Pancreas (tissue), 10 donors: ENCODE results near the gene CPT1A. TPM values are rescaled to one million over a fixed set of nuclear protein-coding genes. Genes with fewer than 3 reads are reported as not detected.
"Not testable (repeated sequence)": the region's sequence is repeated elsewhere in the genome, so short reads cannot be mapped to it uniquely, and the experiment has no call there.

ENCODE experiments used
- ATAC-seq, 4 donors: fragments of 200-7000 bp; cut with Tn5 transposase; one replicate each; pipeline versions ENCODE4 v1.8.0 to v1.9.1; 2020; ENCODE audit warnings: mild to moderate bottlenecking in 4 of 4, moderate library complexity in 4 of 4
- DNase-seq, 6 donors: peaks; one replicate each; pipeline ENCODE4 v3.0.0-alpha.2; 2020
- FAIRE-seq: peaks from 2 replicates; lab custom pipeline; 2012; peaks lifted over from hg19 to GRCh38; lab: Jason Lieb, UNC
- H3K27ac ChIP-seq, 4 donors: fragments of 200-600 bp; sonication (generic); 1 replicate in 3 of 4; 2 replicates in 1 of 4; pipeline versions ENCODE4 v1.5.0 to v1.8.0; 2020
- H3K27me3 ChIP-seq, 4 donors: fragments of 200-600 bp; one replicate each; pipeline ENCODE4 v1.8.0; 2021
- H3K36me3 ChIP-seq, 3 donors: fragments of 200-600 bp; sonication (generic) in 1 of 3; one replicate each; pipeline versions ENCODE4 v1.5.0 to v1.8.0; 2020 to 2021
- H3K4me1 ChIP-seq, 3 donors: fragments of 200-600 bp; one replicate each; pipeline ENCODE4 v1.8.0; 2021
- H3K4me3 ChIP-seq, 4 donors: fragments of 200-600 bp; sonication (generic) in 2 of 4; one replicate each; pipeline versions ENCODE4 v1.5.0 to v1.8.0; 2020 to 2021
- H3K9me3 ChIP-seq, 4 donors: fragments of 200-600 bp; one replicate each; pipeline ENCODE4 v1.8.0; 2021
- WGBS, 2 donors: extraction: QIAGEN DNeasy Blood & Tissue Kit; methylation state at CpG; one replicate each; pipeline ENCODE4 v1.1.7; 2013; 5-methylcytosine and 5-hydroxymethylcytosine counted together
- intact Hi-C, 3 donors: fragments of 100-400 bp; cut with DNase I; formaldehyde crosslinking; loops; one replicate each; pipeline versions ENCODE4 v1.11.1 to v1.14.2; 2022
- polyA plus RNA-seq, 2 donors: library from polyadenylated mRNA; stranded (reverse); fragments of 200-250 nt; gene quantifications; one replicate each; pipeline ENCODE4 v1.2.3, GENCODE V29; 2013
- total RNA-seq, 6 donors: library from RNA; stranded (reverse); fragmentation: NEBNext Ultra II Directional in 4 of 6; extraction: Animal tissue kit (Norgen Biotek cat#: 25700) in 4 of 6; gene quantifications; one replicate each; pipeline versions ENCODE4 v1.2.1 to v1.2.4, GENCODE V29; 2021 to 2023
- TF ChIP-seq, protein P1 (sequence below), 4 donors: fragments of 200-600 bp; sonication (generic) in 3 of 4; IDR thresholded peaks; one replicate each; pipeline versions ENCODE4 v1.5.0 to v1.8.0; 2021; ENCODE audit warnings: antibody characterized with exemption in 4 of 4
- donor health status: healthy with polysubstance abuse.
- donor health status: DM: no; HTN: no; CAD: no; lungs with moderate emphysema.
- donor health status: DM: no; HTN: no; CAD: no.
- donor health status: control.
- donor health status: control.
- donor health status: Bipolar disorder and iron deficiency.
- donor health status: DM: yes; HTN: yes; CAD: no.
- donor health status: DM: no; HTN: no; CAD: no.
- donor health status: DM: no; HTN: no; CAD: no.
- donor health status: DM: yes; HTN: yes; CAD: no.

The CPT1A gene
- total and polyA plus RNA-seq, 8 donors = 9.5 to 33.7 (median 20.5) TPM

DNA sequence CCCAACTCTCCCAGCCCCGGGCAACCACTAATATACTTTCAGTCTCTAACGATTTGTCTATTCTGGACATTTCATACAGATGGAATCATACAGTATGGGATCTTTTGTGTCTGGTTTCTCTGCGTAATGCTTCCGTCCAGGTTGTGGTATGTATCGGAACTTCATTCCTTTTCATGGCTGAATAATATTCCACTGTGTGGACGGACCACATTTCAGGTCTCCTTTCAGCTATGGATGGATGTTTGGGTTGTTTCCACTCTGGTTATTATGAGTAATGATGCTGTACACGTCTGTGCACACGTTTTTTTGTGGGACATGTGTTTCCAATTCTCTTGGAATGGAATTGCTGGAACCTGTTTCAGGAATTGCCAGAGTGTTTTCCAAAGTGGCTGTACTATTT, 17.4 kb upstream of the CPT1A start:
- TF ChIP-seq, protein P1, sequence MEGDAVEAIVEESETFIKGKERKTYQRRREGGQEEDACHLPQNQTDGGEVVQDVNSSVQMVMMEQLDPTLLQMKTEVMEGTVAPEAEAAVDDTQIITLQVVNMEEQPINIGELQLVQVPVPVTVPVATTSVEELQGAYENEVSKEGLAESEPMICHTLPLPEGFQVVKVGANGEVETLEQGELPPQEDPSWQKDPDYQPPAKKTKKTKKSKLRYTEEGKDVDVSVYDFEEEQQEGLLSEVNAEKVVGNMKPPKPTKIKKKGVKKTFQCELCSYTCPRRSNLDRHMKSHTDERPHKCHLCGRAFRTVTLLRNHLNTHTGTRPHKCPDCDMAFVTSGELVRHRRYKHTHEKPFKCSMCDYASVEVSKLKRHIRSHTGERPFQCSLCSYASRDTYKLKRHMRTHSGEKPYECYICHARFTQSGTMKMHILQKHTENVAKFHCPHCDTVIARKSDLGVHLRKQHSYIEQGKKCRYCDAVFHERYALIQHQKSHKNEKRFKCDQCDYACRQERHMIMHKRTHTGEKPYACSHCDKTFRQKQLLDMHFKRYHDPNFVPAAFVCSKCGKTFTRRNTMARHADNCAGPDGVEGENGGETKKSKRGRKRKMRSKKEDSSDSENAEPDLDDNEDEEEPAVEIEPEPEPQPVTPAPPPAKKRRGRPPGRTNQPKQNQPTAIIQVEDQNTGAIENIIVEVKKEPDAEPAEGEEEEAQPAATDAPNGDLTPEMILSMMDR (IDR thresholded peaks at IDR 0.05) = no peak
- Histone ChIP-seq H3K27ac (no peak overlapping the region), H3K9me3 (no peaks in the 10 kb centered on the region), H3K4me1 (no peaks in the 10 kb centered on the region), H3K27me3 (no peaks in the 10 kb centered on the region), H3K36me3 (no peaks in the 10 kb centered on the region), H3K4me3 (no peak overlapping the region)
- no peak for FAIRE-seq
- 76 to 79% methylated on average over 8 of the region's 8 CpGs for WGBS, 2 donors
- intact Hi-C loops = no loop called here
- no peak for DNase-seq
- no peak for ATAC-seq

DNA sequence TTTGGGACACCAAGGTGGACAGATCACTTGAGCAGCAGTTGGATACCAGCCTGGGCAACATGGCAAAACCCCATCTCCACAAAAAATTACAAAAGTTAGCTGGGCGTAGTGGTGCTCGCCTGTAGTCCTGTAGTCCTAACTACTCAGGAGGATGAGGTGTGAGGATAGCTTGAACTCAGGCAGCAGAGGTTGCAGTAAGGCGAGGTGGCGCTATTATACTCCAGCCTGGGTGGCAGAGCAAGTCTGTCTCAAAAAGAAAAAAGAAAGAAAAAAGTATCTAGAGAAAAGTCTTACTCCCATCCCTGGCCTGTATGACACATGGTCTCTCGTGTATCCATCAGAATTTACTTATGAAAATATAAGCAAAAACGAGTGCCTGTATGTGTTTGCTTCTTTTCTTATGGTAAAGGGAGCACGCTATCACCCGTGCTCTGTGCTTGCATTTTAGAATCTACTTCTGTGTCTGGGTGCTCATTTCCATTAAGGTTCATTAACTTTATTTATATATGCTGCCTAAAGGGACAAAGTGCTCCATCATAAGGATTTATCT, 15.4 kb upstream of the CPT1A start:
- no peak for FAIRE-seq
- H3K36me3 ChIP-seq = no peaks in the 10 kb centered on the region
- intact Hi-C loops = no loop called here

DNA sequence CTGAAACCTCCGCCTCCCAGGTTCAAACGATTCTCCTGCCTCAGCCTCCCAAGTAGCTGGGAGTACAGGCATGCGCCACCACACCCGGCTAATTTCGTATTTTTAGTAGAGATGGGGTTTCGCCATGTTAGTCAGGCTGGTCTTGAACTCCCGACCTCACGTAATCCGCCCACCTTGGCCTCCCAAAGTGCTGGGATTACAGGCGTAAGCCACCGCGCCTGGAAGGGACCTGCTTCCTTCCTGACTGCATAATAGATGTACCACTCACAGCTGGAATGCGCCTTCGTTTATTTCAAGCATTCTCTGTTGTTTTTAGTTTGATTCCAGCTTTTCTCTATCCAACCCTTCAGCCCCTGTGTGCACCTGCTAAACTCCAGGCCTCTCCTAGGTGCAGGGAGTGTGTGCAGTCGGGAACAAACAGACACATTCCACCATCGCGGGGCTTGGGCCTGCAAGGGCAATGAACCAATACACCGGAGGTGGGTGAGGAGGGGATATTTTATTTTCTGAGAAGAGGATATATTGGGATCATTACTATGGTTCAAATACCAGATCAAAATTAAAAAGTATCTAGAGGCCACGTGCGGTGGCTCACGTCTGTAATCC, 14.8 kb upstream of the CPT1A start:
- H3K27ac ChIP-seq, H3K9me3 ChIP-seq, DNase-seq, ATAC-seq, FAIRE-seq, H3K27me3 ChIP-seq, H3K36me3 ChIP-seq, H3K4me1 ChIP-seq, H3K4me3 ChIP-seq, intact Hi-C loops: not testable (repeated sequence)
- WGBS, 2 donors = 91 to 92% methylated on average over 21 of the region's 21 CpGs

More for the DNA sequence above, 15.4 kb upstream of the CPT1A start:
- no peak for ATAC-seq
- Histone ChIP-seq H3K4me1 (no peaks in the 10 kb centered on the region), H3K27me3 (no peaks in the 10 kb centered on the region), H3K9me3 (no peaks in the 10 kb centered on the region), H3K27ac (no peak overlapping the region), H3K4me3 (no peak overlapping the region)
- TF ChIP-seq, protein P1 (IDR thresholded peaks at IDR 0.05) = no peak
- no peak for DNase-seq
- 82 to 85% methylated on average over 8 of the region's 8 CpGs for whole genome bisulfite sequencing, 2 donors

DNA sequence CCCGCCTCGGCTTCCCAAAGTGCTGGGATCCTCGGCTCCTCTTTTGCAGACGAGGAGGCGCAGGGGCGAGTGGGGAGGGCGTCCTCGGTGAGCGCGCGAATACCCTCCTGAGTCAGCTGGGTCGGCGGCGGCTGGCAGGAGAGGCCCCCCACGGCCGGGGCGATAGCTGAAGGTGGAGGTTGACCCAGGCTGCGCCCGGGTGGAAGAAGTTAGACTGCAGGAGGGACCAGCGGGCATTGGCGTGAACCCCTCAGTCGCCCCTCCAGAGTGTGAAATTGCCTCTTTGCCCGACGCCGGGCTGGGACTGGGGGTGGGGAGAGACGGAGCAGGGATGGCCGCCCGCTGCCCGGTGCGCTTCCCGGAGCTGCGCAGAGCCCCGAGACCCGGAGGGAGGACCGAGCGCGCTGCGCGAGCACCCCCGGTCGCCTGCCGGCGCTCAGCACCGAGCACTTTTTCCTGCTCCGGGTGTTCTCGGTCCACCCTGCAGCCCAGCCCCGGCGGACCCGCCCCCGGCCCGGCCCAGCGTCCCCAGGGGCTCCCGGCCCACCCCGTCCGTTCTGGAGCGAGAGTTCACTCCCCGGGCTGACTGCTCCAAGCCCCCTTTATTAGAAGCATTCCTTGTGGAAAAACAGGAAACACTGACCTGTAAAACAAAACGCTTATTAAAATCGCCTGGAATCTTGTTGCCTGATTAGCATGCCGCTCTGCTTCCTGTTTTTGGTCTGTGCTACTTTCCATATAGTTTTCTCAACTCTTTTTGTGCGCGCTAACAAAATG, 13.7 kb upstream of the CPT1A start:
- Histone ChIP-seq H3K9me3 (no peaks in the 10 kb centered on the region), H3K27me3 (no peaks in the 10 kb centered on the region), H3K36me3 (no peaks in the 10 kb centered on the region), H3K27ac (peak overlapping the region in 3 of 4 donors; percentile 13 to 54 (median 48)), H3K4me3 (peak overlapping the region; percentile 16 to 64 (median 37)), H3K4me1 (no peaks in the 10 kb centered on the region)
- 9 to 11% methylated on average over 45 to 62 of the region's 62 CpGs for WGBS, 2 donors
- DNase-seq (peak in 3 of 6 donors; percentile 38 to 84 (median 81)), FAIRE-seq (no peak), ATAC-seq (peak; percentile 49 to 92 (median 84))
- TF ChIP-seq, protein P1 (IDR thresholded peaks at IDR 0.05) = no peak
- intact Hi-C loops = no loop called here

DNA sequence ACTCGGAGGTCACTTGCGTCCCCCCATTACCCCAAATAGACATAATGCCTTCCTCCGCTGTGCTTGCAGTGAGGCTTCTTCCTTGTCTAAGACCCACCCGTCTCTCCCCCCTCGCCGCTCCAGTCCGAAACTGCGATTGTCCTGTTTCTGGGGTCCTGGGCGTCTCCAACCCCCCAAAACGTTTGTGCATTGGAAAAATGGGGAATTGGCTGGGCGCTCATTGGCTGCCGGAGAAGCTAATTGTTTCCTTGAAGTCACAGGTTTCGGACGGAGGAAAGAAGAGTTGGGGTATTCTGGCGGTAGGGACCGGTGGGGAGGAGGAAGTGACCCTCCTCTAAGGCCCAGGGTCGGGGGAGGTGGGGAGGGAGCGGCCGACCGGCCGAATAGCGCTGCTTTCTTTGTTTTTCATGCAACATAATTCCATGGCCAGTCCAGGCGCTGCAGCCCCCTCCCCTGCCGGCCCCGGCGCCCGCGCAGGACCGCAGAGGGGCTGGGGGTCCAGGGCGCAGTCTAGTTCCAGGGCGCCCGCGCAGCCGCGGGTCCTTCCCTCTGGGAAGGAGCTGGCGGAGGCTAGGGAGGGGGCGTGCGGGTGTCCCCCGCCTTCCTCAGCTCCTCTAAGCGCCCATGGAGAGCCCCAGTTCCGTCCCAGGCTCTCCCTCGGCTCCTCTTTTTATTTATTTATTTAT, 12.7 kb upstream of the CPT1A start:
- intact Hi-C loops = no loop called here
- Histone ChIP-seq H3K36me3 (no peaks in the 10 kb centered on the region), H3K27ac (no peak overlapping the region), H3K27me3 (no peaks in the 10 kb centered on the region), H3K4me1 (no peaks in the 10 kb centered on the region), H3K9me3 (no peaks in the 10 kb centered on the region), H3K4me3 (peak overlapping the region in 2 of 4 donors; percentile 39 to 64)
- no peak for FAIRE-seq
- no peak for DNase-seq
- ATAC-seq = peak in 3 of 4 donors; percentile 7 to 19 (median 11)
- TF ChIP-seq, protein P1 (IDR thresholded peaks at IDR 0.05) = no peak
- WGBS, 2 donors = 23 to 27% methylated on average over 42 of the region's 42 CpGs
